GM19023 (cell line): ENCODE measurements around the gene SPATA6.
"Not testable (repeated sequence)": the region's sequence is repeated elsewhere in the genome, so short reads cannot be mapped to it uniquely, and the experiment has no call there.

Source experiments
- ATAC-seq: cut with Tn5 transposase; IDR thresholded peaks from one replicate; pipeline ENCODE4 v1.9.1; 2021; ENCODE audit warnings: mild to moderate bottlenecking, moderate library complexity; ENCODE audit not compliant: unreplicated experiment

The SPATA6 gene

DNA sequence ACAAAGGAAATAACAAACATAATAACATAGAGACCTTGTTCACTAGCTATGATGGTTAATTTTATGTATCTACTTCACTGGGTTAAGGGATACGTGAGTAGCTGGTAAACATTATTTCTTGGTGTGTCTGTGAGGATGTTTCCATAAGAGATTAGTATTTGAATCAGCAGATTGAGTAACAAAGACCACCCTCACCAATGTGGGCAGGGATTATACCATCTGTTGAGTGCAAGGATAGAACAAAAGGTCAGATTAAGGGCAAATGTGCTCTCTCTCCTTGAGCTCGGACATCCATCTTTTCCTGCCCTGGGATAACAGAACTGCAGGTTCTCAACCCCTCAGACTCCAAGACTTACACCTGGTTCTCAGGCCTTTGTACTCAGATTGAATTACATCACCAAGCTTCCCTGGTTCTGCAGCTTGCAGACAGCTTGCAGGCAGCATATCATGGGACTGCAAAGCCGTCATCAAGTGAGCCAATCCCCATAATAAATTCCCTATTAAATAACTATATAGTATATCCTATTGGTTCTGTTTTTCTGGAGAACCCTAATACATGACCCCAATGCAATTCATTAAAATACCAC, 9.2 kb downstream of the SPATA6 start:
- ATAC-seq, result no peak

DNA sequence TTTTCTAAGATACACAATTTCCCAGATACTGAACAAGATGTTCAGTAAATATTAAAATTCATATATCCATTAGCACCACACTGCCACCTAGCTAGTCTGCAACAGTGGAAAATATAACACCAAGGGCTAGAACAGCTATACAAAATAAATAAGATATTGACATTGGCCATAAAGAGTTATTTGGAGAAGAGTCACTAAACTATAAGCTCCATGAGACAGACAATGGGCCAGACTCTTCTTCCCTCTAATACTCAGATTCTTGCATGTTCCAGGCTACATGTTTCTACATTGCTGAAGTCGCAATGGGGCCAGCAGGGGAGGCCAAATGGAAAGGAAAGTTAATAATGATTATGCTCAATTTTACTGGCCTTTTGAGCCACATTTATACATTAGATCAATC, 21.5 kb downstream of the SPATA6 start:
- ATAC-seq, result no peak

DNA sequence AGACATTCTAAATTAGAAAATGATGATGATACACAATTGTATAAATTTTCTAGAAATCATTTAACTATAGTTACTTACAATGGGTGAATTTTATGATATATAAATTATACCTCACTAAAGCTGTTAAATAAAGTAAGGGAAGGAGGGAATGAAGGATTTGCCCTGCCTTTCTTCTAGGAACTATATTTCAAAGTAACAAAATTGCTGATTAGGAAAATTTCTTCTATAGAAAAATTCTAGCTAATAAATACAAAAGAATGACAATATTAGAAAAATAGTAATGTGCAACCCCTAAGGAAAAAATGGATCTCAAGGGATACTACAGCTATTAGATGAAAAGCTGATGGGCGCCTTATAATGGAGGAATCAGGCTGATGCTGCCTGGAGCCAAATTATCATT, 23.1 kb downstream of the SPATA6 start:
- no peak for ATAC-seq

DNA sequence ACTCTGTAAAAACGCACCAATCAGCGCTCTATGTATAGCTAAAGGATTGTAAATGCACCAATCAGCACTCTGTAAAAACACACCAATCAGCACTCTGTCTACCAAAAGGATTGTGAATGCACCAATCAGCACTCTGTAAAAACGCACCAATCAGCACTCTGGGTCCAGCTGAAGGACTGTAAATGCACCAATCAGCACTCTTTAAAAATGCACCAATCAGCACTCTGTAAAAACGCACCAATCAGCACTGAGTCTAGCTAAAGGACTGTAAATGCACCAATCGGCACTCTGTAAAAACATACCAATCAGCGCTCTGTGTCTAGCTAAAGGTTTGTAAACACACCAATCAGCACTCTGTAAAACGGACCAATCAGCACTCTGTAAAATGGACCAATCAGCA, 27.8 kb downstream of the SPATA6 start:
- not testable (repeated sequence) for ATAC-seq

DNA sequence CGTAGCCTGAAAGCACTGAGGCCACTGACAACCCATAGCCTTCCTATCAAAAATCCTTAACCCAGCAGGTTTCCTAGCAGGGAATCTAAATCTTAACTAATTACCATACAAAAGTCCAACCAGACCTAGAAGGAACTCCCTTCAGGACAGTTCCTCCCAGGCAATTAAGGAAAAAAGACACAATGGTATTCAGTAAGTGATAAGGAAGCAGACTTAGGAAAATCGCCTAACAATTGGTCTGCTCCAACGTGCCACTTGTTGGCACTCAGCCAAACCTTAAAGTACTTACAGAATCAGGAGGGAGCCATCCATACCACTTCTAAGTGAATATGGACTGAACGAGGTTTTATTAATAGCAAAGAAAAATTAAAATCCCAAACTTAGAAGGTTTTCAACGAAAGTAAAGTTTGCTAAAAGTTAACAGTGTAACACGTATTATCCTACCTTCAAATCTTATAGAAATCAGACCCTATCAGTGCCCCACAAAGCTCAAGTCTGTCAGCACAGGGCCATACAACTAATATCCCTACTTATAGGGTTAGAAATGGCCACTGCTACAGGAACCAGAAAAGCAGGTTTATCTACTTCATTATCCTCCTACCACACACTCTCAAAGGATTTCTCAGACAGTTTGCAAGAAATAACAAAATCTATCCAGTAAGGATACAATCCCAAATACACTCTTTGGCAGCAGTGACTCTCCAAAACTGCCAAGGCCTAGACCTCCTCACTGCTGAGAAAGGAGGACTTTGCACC, 29.0 kb downstream of the SPATA6 start:
- no peak for ATAC-seq

DNA sequence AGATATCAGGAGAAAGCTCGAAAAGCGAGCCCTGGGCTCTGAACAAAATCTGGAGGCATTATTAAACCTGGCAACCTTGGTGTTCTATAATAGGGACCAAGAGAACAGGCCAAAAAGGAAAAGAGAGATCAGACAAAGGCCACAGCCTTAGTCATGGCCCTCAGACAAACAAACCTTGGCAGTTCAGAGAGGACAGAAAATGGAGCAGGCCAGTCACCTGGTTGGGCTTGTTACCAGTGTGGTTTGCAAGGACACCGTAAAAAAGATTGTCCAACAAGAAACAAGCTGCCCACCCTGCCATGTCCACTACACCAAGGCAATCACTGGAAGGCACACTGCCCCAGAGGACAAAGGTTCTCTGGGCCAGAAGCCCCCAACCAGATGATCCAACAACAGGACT, 31.2 kb downstream of the SPATA6 start:
- not testable (repeated sequence) for ATAC-seq

DNA sequence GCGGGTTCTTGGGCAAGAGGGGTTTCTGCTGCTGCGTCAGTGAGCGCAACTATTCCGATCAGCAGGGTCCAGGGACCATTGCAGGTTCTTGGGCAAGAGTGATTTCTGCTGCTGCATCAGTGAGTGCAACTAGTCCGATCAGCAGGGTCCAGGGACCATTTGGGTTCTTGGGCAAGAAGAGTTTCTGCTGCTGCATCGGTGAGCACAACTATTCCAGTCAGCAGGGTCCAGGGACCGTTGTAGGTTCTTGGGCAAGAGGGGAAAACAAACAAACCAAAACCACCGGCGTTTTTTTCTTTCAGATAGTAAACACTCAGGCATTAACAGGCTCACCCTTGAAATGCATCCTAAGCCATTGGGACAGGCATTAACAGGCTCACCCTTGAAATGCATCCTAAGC, 32.6 kb downstream of the SPATA6 start:
- no peak for ATAC-seq

DNA sequence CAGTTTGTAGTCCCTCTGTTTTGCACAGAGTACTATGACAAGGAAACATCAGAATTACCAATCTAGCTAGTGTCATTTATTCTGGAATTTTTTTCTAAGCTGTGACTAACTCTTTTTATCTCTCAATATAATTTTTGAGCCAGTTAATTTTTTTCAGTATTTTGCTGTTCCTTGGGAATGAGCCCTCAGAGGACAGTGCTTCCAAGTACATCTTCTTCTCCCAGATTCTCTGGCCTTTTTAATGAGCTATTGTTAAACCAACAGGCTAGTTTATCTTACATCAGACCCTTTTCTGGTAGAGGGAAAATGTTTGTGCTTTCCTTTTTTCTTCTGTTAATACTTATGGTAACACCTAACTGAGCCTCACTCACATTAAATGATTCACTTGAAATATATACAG, 34.6 kb downstream of the SPATA6 start:
- ATAC-seq, result not testable (repeated sequence)

DNA sequence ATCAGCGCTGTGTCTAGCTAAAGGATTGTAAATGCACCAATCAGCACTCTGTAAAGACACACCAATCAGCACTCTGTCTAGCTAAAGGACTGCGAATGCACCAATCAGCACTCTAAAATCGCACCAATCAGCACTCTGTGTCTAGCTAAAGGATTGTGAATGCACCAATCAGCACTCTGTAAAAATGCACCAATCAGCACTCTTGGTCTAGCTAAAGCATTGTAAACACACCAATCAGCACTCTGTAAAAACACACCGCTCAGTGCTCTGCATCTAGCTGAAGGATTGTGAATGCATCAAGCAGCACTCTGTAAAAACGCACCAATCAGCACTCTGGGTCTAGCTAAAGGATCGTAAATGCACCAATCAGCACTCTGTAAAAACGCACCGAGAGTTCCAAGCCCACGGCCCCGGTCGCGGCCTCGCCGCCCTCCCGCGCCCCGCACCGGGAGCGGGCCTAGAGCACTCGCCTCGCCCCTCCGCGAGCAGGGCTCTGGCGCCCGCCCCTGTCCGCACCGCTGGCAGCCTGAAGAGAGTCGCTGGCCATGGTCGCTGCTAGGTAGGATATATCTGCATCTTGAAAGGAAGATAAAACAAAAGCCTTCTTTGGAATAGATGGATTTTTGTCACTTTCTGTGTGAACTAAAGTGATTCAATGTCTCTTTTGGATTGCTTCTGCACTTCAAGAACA, 36.5 kb downstream of the SPATA6 start:
- ATAC-seq, result not testable (repeated sequence)

DNA sequence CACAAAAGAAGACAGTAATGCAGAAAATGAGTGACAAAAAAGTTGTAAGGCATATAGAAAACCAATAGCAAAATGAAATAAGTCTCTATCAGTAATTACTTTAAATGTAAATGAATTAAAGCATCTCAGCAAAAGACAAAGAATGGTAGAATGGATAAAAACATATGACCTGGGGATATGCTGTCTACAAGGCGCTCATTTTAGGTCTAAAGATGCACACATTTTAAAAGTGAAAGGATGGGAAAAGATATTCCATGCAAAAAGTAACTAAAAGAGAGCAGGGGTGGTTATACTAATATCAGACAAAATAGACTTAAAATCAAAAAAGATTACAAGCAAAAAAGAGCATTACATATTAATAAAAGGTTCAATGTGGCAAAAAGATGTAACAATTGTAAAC, 41.2 kb downstream of the SPATA6 start:
- no peak for ATAC-seq

DNA sequence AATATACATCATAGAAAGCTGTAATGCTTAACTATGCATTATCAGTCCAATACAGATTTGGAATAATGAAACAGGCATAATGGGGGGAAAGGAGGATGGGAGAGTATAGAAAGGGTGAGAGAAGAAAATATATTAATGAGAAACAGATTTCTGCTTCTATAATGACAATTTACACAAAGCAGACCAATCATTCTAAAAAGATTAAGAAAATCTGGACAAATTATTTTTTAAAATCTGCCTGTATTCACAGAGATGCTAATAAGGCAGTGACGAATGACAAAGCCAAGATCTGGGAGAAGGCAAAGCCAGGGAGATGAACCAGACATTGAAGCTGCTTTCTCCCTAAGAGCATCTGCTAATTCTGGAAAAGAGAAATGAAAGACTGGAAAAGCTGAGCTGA, 50.0 kb downstream of the SPATA6 start:
- ATAC-seq, result no peak

DNA sequence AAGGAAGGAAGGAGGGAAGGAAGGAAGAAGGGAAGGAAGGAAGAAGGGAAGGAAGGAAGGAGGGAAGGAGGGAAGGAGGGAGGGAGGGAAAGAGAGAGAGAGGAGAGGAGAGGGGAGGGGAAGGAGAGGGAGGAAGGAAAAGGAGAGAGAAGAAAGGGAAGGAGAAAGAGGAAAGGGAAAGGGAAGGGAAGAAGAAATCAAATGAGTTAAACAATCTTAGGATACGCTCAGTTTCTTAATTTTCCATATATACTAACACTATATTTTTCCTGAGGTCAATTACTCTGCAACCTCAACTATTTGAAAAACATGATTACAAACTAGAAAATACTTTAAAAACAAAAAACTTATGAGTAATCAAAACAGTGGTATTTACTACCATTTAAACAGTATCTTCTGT, 53.3 kb downstream of the SPATA6 start:
- no peak for ATAC-seq

DNA sequence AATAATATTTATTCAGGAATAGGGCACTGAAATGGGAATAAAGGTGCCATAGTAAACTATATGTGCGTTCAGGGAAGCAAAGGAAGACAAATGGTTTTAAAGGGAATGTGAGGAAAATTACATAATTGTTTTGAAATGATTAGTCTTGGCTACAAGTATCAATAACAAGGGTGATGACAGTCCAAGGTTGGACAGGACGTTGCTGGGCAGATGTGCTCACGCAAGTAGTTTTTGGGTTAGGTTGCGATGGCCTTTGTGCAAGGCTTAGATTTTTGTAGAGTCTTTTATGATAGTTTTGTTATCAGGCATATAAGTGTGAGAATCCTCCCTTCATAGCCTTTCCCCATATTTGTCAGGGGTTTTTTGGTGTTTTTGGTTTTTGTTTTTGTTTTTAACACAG, 57.0 kb downstream of the SPATA6 start:
- no peak for ATAC-seq

DNA sequence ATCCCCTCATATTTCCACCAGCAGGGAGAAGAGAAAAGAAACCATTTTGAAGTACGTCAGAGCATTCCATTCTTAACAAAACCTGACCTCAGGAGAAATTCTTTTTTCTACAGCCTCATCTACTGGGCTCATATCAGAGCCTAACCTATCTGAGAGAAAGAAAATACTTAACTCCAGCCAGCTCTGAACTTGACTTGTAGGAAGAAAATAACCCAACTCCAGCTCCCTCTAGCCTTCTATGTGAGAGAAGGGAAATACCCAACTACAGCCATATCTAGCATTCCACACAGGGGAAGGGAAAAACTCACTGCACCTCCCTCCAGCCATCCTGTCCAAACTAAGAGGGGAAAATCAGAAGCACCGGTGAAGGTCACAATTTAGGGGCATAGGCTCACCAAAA, 57.7 kb downstream of the SPATA6 start:
- no peak for ATAC-seq

DNA sequence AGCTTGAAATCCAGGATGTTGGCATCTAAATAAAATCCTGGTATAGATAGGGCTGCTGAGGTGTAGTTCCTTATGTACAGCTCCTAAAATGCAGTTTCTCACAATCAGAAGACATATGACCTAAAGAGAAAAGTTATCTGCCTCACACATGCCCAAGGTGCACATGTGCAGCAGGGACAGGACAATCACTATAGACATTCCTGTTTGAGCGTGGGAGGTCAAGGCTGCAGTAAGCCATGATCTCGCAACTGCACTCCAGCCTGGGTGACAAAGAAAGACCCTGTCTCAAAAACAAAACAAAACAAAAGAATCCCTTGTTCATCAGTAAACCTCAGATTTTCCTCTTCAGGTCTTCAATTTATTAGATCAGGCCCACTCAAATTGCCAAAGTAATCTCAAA, 66.1 kb downstream of the SPATA6 start:
- no peak for ATAC-seq

DNA sequence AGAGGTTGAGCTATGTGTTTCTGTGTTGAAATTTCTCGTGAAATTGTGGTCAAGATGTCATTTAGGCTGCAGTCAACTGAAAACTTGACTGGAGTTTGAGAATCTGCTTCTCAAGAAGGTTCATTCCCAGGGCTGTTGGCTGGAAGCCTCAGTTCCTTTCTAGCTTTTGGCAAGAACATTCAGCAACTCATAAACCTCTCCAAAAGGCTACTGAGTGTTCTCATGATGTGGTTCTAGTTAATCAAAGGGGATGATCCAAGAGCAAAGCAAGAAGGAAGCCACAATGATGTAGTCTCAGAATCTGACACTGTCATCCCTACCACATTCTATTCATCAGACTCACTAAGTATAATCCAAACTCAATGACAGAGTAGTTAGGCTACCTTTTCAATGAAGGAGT, 66.6 kb downstream of the SPATA6 start:
- no peak for ATAC-seq

DNA sequence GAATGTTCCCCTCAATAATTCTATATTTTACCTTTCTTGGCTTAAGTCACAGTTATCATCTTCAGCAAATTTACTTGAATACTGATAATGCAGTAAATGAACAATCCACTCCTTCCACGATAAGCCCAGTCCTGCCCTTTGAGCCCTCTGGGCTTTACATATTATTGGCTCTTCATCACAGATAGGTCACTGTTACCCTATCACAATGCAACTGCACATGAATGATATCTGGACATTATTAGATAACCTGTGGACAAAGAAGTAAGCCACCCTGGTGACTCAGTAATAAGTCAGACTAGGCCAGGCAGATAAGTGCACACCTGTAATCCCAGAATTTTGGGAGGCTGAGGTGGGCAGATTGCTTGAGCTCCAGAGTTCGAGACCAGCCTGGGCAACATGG, 69.4 kb downstream of the SPATA6 start:
- no peak for ATAC-seq

DNA sequence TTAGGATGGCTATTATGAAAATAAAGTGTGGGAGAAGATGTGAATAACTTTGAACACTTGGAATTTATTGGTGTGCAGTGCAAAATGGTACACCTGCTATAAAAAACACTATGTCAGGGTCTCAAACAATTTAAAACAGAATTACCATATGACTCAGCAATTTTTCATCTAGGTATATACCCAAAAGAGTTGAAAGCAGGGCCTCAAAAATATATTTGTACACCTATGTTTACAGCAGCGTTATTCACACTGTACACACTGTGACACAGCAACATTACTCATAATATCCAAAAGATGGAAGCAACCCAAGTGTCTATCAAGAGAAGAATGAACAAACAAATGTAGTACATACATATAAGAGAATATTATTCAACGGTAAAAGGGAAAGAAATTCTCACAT, 75.8 kb downstream of the SPATA6 start:
- no peak for ATAC-seq

DNA sequence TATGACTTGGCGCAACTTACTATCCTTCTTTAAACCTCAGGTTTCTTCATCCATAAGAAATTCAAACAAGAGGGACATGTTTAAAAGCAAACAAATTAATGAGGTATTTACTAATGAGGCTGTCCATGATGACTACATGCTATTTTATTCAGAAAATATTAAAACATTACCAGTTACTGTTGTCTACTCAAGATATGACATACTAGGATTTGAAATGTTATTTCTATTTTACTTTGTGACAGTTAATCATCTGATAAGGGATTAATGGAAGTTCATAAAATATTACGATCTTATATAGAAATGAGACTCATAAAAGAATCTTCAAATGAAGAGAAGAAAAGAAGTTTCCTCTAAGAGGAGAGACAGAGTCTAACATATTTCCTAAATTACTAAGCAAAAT, 80.1 kb downstream of the SPATA6 start:
- no peak for ATAC-seq

DNA sequence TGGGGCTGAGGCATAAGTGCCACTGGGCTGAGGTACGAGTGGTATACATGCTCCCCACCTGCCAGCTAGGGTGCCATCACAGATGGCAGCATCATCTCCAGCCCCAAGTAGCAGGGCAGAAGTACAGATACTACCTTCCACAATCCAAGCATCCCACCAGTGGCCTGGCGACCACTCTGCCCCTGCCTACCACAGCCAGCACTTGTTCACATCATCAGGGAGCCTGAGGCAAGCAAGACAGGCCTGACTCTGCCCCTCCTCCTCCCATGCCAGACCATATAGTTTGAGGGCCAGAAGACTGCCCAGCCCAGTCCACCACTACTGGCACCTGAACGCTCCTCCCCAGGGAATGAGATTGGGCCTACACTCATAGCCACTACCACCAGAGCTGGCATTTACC, 84.6 kb downstream of the SPATA6 start:
- ATAC-seq, result no peak

DNA sequence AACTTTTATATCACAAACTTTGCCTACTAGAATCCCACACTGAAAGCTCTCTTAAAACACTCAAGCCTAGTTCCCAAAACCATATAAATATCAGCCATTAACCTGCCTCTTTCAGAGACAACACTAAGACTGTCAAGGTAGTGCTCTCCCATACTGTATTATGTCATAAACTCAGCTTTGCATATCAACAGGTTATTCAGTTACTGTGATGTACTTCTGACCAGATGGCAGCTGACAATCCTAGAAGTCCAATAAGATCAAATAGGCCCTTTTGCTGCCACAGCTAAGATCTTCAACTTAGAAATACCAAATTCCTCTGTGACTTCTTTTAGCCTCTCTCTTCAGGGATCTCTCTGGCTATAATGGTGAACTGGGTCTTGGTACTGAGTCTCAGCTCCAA, 97.2 kb downstream of the SPATA6 start:
- no peak for ATAC-seq

DNA sequence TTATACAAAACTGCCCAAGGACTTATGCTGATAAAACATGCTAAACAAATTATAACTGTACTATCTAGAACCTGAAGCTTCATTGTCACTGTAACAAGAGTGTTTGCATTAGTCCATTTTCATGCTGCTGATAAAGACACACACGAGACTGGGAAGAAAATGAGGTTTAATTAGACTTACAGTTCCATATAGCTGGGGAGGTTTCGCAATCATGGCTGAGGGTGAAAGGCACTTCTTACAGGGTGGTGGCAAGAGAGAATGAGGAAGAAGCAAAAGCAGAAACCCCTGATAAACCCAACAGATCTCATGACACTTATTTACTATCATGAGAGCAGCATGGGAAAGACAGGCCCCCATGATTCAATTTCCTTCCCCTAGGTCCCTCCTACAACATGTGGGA, 100.4 kb downstream of the SPATA6 start:
- ATAC-seq, result no peak
